Kidney capillary endothelial cell (primary cell): ENCODE results near the gene SMURF2.

Source experiments
- DNase-seq: peaks from one replicate; pipeline ENCODE4 v3.0.0-alpha.2; 2018; ENCODE audit warnings: low spot score

SMURF2 gene

GRCh38 chr17:64502021-64502420 is 160.1 kb downstream of the SMURF2 start:
- DNase-seq: no peak

- DNase-seq: no peak
Observed at GRCh38 chr17:64500862-64501765, 161.0 kb downstream of the SMURF2 start.

GRCh38 chr17:64500487-64500859 is 161.6 kb downstream of the SMURF2 start:
- DNase-seq: no peak

GRCh38 chr17:64499805-64500486 is 162.2 kb downstream of the SMURF2 start:
- DNase-seq: no peak

GRCh38 chr17:64498308-64499203 is 163.6 kb downstream of the SMURF2 start:
- DNase-seq: no peak

GRCh38 chr17:64497565-64498035 is 164.5 kb downstream of the SMURF2 start:
- no peak for DNase-seq

GRCh38 chr17:64496786-64497564 is 165.1 kb downstream of the SMURF2 start, which contains the start of gene POLG2:
Gene POLG2, minus strand, starts transcription at chr17:64497054. Its CDS starts 86 bp downstream, at chr17:64496968.
- peak; percentile 87 for DNase-seq

- no peak for DNase-seq
Observed at GRCh38 chr17:64496348-64496785, 165.7 kb downstream of the SMURF2 start.
